Testis (tissue), 3 donors: ENCODE measurements around the gene PYGB. TPM values are rescaled to one million over a fixed set of nuclear protein-coding genes. Genes with fewer than 3 reads are reported as not detected.

Experiments
- DNase-seq: peaks from one replicate; pipeline ENCODE4 v3.0.0-alpha.2; 2019
- H3K27ac ChIP-seq, 2 donors: fragments of 200-600 bp; sonication (generic); one replicate each; pipeline ENCODE4 v1.5.1; 2019
- H3K27me3 ChIP-seq: fragments of 200-600 bp; sonication (generic); one replicate; pipeline ENCODE4 v1.5.1; 2019
- H3K36me3 ChIP-seq: fragments of 200-600 bp; sonication (generic); one replicate; pipeline ENCODE4 v1.5.1; 2017; ENCODE audit warnings: low read depth; ENCODE audit errors: missing control alignments
- H3K4me1 ChIP-seq: fragments of 200-600 bp; sonication (generic); one replicate; pipeline ENCODE4 v1.5.1; 2019
- H3K4me3 ChIP-seq, 2 donors: fragments of 200-600 bp; sonication (generic); one replicate each; pipeline ENCODE4 v1.5.1; 2017 to 2019
- H3K9me3 ChIP-seq: fragments of 200-600 bp; sonication (generic); one replicate; pipeline ENCODE4 v1.5.1; 2017
- CTCF ChIP-seq, 3 experiments: fragments of 450-650 bp in 2 of 3; fragments of 200-600 bp in 1 of 3; sonication (generic) in 1 of 3; IDR thresholded peaks; one replicate each; pipeline ENCODE4 v1.5.1; 2016 to 2019; ENCODE audit warnings: antibody characterized with exemption in 3 of 3, mild to moderate bottlenecking in 2 of 3, moderate library complexity in 1 of 3
- POLR2A ChIP-seq: fragments of 450-650 bp; IDR thresholded peaks from one replicate; pipeline ENCODE4 v1.6.1; 2017; ENCODE audit warnings: antibody characterized with exemption, mild to moderate bottlenecking, moderate library complexity
- WGBS, 2 donors: methylation state at CpG; one replicate each; pipeline ENCODE4 v1.1.5; 2018; 5-methylcytosine and 5-hydroxymethylcytosine counted together
- intact Hi-C: fragments of 100-400 bp; cut with DNase I; formaldehyde crosslinking; loops from one replicate; pipeline ENCODE4 v1.15.1; 2023; ENCODE audit warnings: low total_unique reads
- polyA plus RNA-seq: library from polyadenylated mRNA; stranded (reverse); fragments of 350-450 nt; fragmentation: Illumina TruSeq; extraction: RNeasy Lipid Tissue Mini Kit (QIAGEN cat#74804); gene quantifications from one replicate; pipeline ENCODE4 v1.2.3, GENCODE V29; 2014; ENCODE audit warnings: low read depth, low replicate concordance; ENCODE audit not compliant: insufficient read depth
- total RNA-seq, 2 donors: library from RNA; depleted of rRNA; stranded (reverse); fragments of >200 nt; gene quantifications; one replicate each; pipeline ENCODE4 v1.2.3, GENCODE V29; 2016

Gene PYGB
- total and polyA plus RNA-seq, 3 donors from 2014 or later: 50.8 to 91.5 (median 91.5) TPM

DNA sequence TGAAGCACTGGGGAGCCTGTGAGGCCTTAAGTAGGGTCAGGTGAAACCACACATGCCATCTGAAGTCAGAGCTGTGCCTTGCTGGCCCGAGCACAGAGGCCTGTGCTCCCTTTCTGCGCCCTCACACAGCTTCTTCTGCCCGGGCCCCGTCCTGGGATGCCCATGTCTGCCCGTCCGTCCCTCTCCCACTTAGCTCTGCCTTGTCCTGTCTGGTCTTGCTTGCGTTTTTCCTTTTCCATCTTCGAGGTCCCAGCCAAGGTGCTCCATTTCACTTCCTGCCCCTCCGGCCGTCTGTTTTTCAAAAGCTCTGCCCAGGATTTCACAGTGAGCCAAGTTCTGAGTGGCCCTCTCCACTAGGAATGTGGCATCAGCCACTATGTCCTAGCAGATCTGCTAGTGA, 45.6 kb downstream of the PYGB start:
- TF ChIP-seq CTCF (IDR thresholded peaks at IDR 0.05): no peak
- no peak for TF ChIP-seq POLR2A
- Histone ChIP-seq H3K27me3 (no peaks in the 10 kb centered on the region), H3K27ac (no peak overlapping the region), H3K4me3 (no peak overlapping the region), H3K4me1 (peaks cover 28% of the 10 kb centered on the region), H3K9me3 (no peaks in the 10 kb centered on the region), H3K36me3 (no peaks in the 10 kb centered on the region)
- DNase-seq: no peak
- WGBS, 2 donors: 77 to 94% methylated on average over 10 of the region's 10 CpGs
- intact Hi-C loops: loop anchor here (10.0 kb wide), 1 partner anchor 101 kb away; the partner anchor contains the start of gene ABHD12

DNA sequence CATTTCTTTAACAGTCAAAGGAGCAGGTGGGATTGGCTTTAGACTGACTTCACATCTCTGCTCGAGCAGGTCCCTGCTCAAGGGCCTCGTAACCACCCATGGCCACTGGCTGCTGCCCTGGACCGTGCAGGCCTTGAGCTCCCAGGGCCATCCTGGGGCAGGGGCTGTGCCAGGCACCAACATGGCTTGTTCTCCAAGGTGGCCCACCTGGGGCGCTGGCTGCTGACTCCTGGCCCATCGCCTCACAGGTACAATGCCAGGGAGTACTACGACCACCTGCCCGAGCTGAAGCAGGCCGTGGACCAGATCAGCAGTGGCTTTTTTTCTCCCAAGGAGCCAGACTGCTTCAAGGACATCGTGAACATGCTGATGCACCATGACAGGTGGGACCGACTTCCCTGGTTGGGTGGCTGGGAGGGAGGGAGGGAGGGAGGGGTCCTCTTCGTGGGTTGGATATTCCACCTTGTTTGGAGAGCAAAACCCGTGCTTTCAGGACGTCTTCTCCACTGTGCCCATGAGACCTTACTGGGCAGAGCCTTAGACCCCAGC, 46.1 kb downstream of the PYGB start:
- DNase-seq: no peak
- TF ChIP-seq POLR2A: no peak
- TF ChIP-seq CTCF (IDR thresholded peaks at IDR 0.05): no peak
- peaks cover 28% of the 10 kb centered on the region for H3K4me1 ChIP-seq
- H3K36me3 ChIP-seq: no peaks in the 10 kb centered on the region
- no peak overlapping the region for H3K27ac ChIP-seq
- H3K27me3 ChIP-seq: no peaks in the 10 kb centered on the region
- H3K9me3 ChIP-seq: no peaks in the 10 kb centered on the region
- no peak overlapping the region for H3K4me3 ChIP-seq
- whole genome bisulfite sequencing, 2 donors: 91% methylated on average over 3 to 13 of the region's 13 CpGs
- intact Hi-C loops: loop anchor here (10.0 kb wide), 1 partner anchor 101 kb away; the partner anchor contains the start of gene ABHD12

DNA sequence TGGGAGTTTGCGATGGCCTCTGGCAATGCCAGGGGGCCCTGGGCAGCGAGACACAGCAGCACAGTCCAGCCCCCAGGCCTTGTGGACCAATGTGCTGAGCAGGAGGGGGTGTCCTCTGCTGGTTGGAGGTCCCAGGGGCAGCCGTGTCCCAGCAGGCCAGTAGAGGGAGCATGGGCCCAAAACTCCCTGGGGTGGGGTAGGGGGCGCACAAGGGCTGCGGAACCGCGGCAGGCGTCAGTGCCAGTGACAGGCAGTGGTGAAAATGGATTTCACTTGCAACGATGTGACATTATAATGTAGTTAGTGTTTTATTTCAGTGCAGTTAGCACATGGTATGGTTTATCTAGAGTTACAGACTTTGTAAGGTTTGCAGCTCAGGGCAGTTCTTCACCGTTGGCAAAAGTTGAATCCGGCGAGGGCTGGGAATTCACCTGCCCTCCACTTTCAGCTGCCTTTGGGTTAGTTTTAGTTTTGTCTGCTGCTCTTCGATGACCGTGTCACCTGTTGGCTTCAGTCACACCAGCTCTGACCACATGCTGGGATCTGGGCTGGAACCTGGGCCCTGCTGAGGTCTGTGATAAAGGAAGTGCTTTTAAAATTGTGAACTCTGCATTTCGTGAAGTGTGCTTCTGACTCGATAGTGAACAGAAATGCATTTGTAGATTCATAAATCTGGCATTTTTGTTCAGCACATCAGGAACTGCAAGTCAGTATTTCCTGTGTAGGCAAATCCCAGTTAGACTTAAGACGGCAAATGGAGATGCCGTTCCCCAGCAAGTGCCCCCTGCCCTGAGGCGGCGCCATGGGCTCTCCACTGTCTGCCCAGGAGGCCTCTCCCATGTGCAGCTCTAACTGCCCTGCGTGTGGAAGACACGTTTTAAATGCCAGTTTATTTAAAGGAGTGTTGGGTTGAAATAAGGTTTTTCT, 46.8 kb downstream of the PYGB start:
- Histone ChIP-seq H3K27ac (peak overlapping the region in 1 of 2 donors; percentile 28), H3K4me3 (no peak overlapping the region), H3K36me3 (no peaks in the 10 kb centered on the region), H3K9me3 (no peaks in the 10 kb centered on the region), H3K27me3 (no peaks in the 10 kb centered on the region), H3K4me1 (peaks cover 28% of the 10 kb centered on the region)
- no peak for TF ChIP-seq POLR2A
- peak in 2 of 3 experiments; percentile 39 to 53 for TF ChIP-seq CTCF (IDR thresholded peaks at IDR 0.05)
- intact Hi-C loops: loop anchor here (10.0 kb wide), 1 partner anchor 100 kb away; the partner anchor contains the start of gene ABHD12
- WGBS, 2 donors: 63 to 66% methylated on average over 17 to 22 of the region's 22 CpGs
- DNase-seq: no peak

- no peak for DNase-seq
- H3K36me3 ChIP-seq: no peaks in the 10 kb centered on the region
- intact Hi-C loops: loop anchor here (10.0 kb wide), 1 partner anchor 99 kb away; the partner anchor contains the start of gene ABHD12
Observed at GRCh38 chr20:25295386-25296093, 47.7 kb downstream of the PYGB start.

More at GRCh38 chr20:25295386-25296093, 47.7 kb downstream of the PYGB start:
- 63 to 65% methylated on average over 7 to 10 of the region's 10 CpGs for WGBS, 2 donors
- H3K9me3 ChIP-seq: no peaks in the 10 kb centered on the region
- no peak for TF ChIP-seq POLR2A
- no peak for TF ChIP-seq CTCF (IDR thresholded peaks at IDR 0.05)
- H3K4me1 ChIP-seq: peaks cover 28% of the 10 kb centered on the region
- no peak overlapping the region for H3K4me3 ChIP-seq
- H3K27me3 ChIP-seq: no peaks in the 10 kb centered on the region
- H3K27ac ChIP-seq: peak overlapping the region; percentile 24 to 28
